Lung (tissue), 12 donors: ENCODE results near the gene GALNT2. TPM values are rescaled to one million over a fixed set of nuclear protein-coding genes. Genes with fewer than 3 reads are reported as not detected.
A peak's percentile ranks its signal among the peaks of the same experiment; 100 is the strongest.

Source experiments
- ATAC-seq: fragments of 200-7000 bp; cut with Tn5 transposase; one replicate; pipeline ENCODE4 v1.9.1; 2020; ENCODE audit warnings: moderate number of reproducible peaks; ENCODE audit not compliant: insufficient read depth, low FRiP score
- DNase-seq, 3 donors: peaks; one replicate each; pipeline ENCODE4 v3.0.0-alpha.2; 2013 to 2017
- H3K27ac ChIP-seq, 2 donors: one replicate each; pipeline ENCODE4 v1.5.1; 2013; ENCODE audit warnings: mild to moderate bottlenecking in 2 of 2, moderate library complexity in 2 of 2, control low read depth in 1 of 2, inconsistent platforms in 1 of 2, low read depth in 1 of 2, low read length in 1 of 2
- H3K27me3 ChIP-seq, 3 donors: one replicate each; pipeline ENCODE4 v1.5.1; 2013; ENCODE audit warnings: low read length in 2 of 3; ENCODE audit not compliant: control insufficient read depth in 3 of 3, insufficient read depth in 3 of 3
- H3K36me3 ChIP-seq, 4 donors: one replicate each; pipeline ENCODE4 v1.5.1; 2013; ENCODE audit warnings: low read length in 4 of 4, mild to moderate bottlenecking in 1 of 4, moderate library complexity in 1 of 4; ENCODE audit not compliant: control insufficient read depth in 4 of 4, insufficient read depth in 4 of 4
- H3K4me1 ChIP-seq, 5 donors: one replicate each; pipeline ENCODE4 v1.5.1; 2013; ENCODE audit warnings: low read length in 5 of 5, mild to moderate bottlenecking in 2 of 5, moderate library complexity in 1 of 5; ENCODE audit not compliant: control insufficient read depth in 5 of 5, insufficient read depth in 5 of 5
- H3K4me3 ChIP-seq: one replicate; pipeline ENCODE4 v1.5.1; 2013; ENCODE audit warnings: mild to moderate bottlenecking, control low read depth, moderate library complexity
- H3K9ac ChIP-seq, 2 donors: one replicate each; pipeline ENCODE4 v1.5.1; 2013; ENCODE audit warnings: low read length in 2 of 2, control low read depth in 1 of 2; ENCODE audit not compliant: insufficient read depth in 1 of 2
- H3K9me3 ChIP-seq, 4 donors: one replicate each; pipeline ENCODE4 v1.5.1; 2013; ENCODE audit warnings: low read length in 3 of 4, mild to moderate bottlenecking in 1 of 4, moderate library complexity in 1 of 4; ENCODE audit not compliant: control insufficient read depth in 4 of 4, insufficient read depth in 3 of 4
- CTCF ChIP-seq: IDR thresholded peaks from 2 replicates; pipeline ENCODE4 v1.5.1; 2012; ENCODE audit warnings: mild to moderate bottlenecking; ENCODE audit errors: control extremely low read depth, extremely low read depth
- WGBS, 2 donors: extraction: QIAGEN DNeasy Blood & Tissue Kit; methylation state at CpG; one replicate each; pipeline ENCODE4 v1.1.7; 2013; 5-methylcytosine and 5-hydroxymethylcytosine counted together
- polyA plus RNA-seq, 2 donors: library from polyadenylated mRNA; stranded (reverse); fragments of 200-250 nt; gene quantifications; one replicate each; pipeline ENCODE4 v1.2.1, GENCODE V29; 2013
- total RNA-seq, 2 donors: library from RNA; depleted of rRNA in 1 of 2; stranded (reverse); fragments of >200 nt in 1 of 2; gene quantifications; one replicate each; pipeline ENCODE4 v1.2.1, GENCODE V29; 2014 to 2021
- donor health status: control.
- donor health status: control.
- donor health status: Bipolar disorder and iron deficiency.
- donor health status: healthy.
- donor health status: DM: yes; HTN: yes; CAD: no.

GALNT2 gene
- total and polyA plus RNA-seq, 4 donors: 23.1 to 101 (median 58.9) TPM

DNA sequence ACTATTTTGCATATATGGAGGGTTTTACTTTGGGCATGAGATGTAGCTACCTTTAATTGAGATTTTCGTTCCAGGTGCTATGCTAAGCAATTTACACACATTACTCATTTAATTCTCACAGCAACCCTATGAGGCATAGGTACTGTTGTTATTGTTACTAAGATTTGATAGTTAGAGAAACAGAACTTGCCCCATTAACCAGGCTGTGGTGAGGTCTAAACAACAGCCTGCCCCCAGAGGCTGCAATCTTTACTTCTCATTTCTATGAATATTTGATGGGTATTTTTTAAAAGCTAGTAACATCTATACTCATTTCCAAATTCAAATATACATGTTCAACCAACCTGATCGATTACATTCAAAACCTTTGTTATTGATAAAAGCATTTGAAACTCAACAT, 155.6 kb downstream of the GALNT2 start:
- Histone ChIP-seq H3K4me3 (no peak overlapping the region), H3K9ac (no peak overlapping the region), H3K27ac (no peak overlapping the region), H3K27me3 (no peaks in the 10 kb centered on the region), H3K36me3 (no peaks in the 10 kb centered on the region), H3K4me1 (peaks cover 0 to 15% (median 3%) of the 10 kb centered on the region in 5 donors), H3K9me3 (no peaks in the 10 kb centered on the region)
- DNase-seq: no peak
- 90 to 99% methylated on average over 2 of the region's 2 CpGs for WGBS, 2 donors
- ATAC-seq: no peak
- no peak for TF ChIP-seq CTCF

GRCh38 chr1:230224101-230224960, 157.3 kb downstream of the GALNT2 start:
- H3K27ac ChIP-seq: peak overlapping the region in 1 of 2 donors; percentile 43
- H3K4me3 ChIP-seq: no peak overlapping the region
- H3K9ac ChIP-seq: no peak overlapping the region
- WGBS, 2 donors: 59 to 76% methylated on average over 18 of the region's 18 CpGs
- TF ChIP-seq CTCF: no peak
- H3K4me1 ChIP-seq: peaks cover 0 to 10% (median 7%) of the 10 kb centered on the region in 5 donors
- no peaks in the 10 kb centered on the region for H3K36me3 ChIP-seq
- no peaks in the 10 kb centered on the region for H3K27me3 ChIP-seq
- ATAC-seq (no peak), DNase-seq (peak in 1 of 3 donors; percentile 50)
- H3K9me3 ChIP-seq: no peaks in the 10 kb centered on the region

DNA sequence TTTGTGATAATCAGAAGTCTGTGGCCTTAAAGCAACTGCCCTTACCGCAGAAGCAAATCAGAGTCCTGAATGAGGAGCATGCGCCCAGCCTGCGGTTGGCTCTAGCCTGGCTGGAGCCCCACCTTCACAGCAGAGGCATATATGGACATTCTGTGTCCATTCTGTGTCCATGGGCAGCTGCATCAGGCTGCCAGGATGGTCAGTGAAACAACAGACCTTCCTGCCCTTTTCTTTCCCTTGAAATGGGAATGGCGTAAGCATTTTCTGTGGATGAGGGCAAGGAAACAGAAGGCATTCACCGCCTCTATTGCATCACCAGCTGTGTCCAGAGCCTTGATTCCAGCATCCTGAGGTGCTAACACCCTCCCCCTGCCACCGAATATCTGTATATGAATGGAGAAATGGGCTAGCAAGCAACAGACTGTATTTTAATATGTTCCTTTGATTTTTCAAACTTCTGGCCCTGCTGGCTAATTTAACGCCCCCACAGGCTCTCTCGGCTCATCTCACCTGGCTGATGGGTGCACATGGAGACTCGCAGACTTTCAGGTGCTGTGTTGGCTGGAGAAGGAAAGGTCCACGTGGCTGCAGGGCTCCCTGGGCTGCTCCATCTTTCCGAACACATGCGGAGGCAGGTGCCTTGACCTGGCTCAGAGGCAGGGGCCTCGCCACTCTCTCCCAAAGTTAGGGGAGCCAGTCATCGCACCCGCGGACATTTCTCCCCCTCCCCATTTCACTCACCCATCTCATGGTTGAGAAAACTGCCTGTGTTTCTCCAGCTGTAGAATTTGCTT, 159.2 kb downstream of the GALNT2 start:
- Histone ChIP-seq H3K27me3 (no peaks in the 10 kb centered on the region), H3K4me3 (no peak overlapping the region), H3K27ac (no peak overlapping the region), H3K9ac (no peak overlapping the region), H3K9me3 (no peaks in the 10 kb centered on the region), H3K36me3 (no peaks in the 10 kb centered on the region), H3K4me1 (peaks cover 2 to 15% (median 9%) of the 10 kb centered on the region in 5 donors)
- no peak for TF ChIP-seq CTCF
- ATAC-seq (no peak), DNase-seq (no peak)
- WGBS, 2 donors: 92 to 94% methylated on average over 16 of the region's 16 CpGs
